Stimulated activated CD4-positive, alpha-beta T cell treated with anti-CD3 and anti-CD28 coated beads, Interleukin-4, amount 100 ng/mL, for 48 hours (primary cell): ENCODE results near the gene ZNF839.

Experiments used
- DNase-seq, 2 donors: peaks; one replicate each; pipeline ENCODE4 v3.0.0-alpha.2; 2020; ENCODE audit warnings: low read depth in 2 of 2

The ZNF839 gene

GRCh38 chr14:102378830-102379229 lies 59.3 kb downstream of the ZNF839 start:
- no peak for DNase-seq

GRCh38 chr14:102387086-102387485 lies 67.5 kb downstream of the ZNF839 start:
- no peak for DNase-seq

- DNase-seq = no peak
These were observed 69.7 kb downstream of the ZNF839 start for GRCh38 chr14:102389246-102389645.

- DNase-seq = no peak
These were observed 70.7 kb downstream of the ZNF839 start for GRCh38 chr14:102390064-102390855.
